ENCODE results near the gene SDK2. TPM values are rescaled to one million over a fixed set of nuclear protein-coding genes. Genes with fewer than 3 reads are reported as not detected.
"Not testable (repeated sequence)": the region's sequence is repeated elsewhere in the genome, so short reads cannot be mapped to it uniquely, and the experiment has no call there.

Gene SDK2
- total and polyA plus RNA-seq, 8 donors = 0.04 to 0.31 (median 0.17) TPM

DNA sequence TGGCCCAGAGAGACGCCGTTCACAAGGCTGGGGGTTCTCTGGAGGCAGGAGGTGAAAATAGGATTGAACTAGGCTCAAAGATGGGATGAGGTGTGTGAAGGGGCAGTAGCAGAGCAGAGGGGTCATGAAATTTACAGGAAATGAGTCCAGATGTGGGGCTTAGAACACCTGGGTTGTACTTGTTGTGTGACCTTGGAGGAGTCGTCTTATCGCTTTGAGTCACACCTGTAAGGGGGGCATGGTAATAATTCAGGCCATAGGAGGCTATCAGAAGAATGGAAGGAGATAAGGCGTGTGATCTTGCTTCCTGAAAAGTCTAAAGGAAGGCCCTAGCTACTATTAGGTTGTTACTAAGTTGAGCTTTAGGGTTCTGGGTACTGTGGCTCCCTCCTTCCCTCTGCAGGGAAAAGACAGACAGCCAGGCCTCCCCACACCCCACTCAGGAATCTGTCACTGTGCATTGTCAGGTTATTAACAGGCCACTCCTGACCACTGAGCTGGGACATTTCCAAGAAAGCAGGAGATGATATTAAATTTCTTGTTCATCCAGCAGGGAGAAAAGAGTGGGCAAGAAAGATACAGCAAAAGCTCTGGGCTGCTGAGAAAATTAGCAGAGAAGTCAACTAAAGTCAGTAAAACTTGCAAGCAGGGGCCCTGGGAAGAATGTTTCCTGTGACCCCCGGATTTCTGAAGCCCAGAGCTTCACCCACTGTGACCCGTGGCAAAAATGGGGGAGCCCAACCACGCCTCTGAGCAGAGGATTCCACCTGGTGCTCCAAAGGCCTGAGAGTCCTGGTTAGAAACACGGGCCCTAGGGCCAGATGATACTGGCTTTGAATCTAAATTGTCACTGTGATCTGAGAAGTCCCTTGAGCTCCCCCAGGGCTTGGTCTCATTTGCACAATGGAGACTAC, 326.5 kb downstream of the SDK2 start:
- ATAC-seq (peak in 2 of 4 donors; percentile 8 to 20), DNase-seq (no peak), FAIRE-seq (no peak)
- WGBS, 2 donors = 57% methylated on average over 9 of the region's 9 CpGs
- intact Hi-C loops (cut with DNase I) = loop anchor here in 1 of 3 donors (10.0 kb wide), 1 partner anchor 47 kb away; no protein-coding TSS in a partner anchor
- Histone ChIP-seq H3K27ac (no peak overlapping the region), H3K36me3 (no peaks in the 10 kb centered on the region), H3K4me3 (no peak overlapping the region), H3K4me1 (peaks cover 0 to 7% (median under 1%) of the 10 kb centered on the region in 3 donors), H3K9me3 (no peaks in the 10 kb centered on the region), H3K27me3 (no peaks in the 10 kb centered on the region)
- TF ChIP-seq, protein P1, sequence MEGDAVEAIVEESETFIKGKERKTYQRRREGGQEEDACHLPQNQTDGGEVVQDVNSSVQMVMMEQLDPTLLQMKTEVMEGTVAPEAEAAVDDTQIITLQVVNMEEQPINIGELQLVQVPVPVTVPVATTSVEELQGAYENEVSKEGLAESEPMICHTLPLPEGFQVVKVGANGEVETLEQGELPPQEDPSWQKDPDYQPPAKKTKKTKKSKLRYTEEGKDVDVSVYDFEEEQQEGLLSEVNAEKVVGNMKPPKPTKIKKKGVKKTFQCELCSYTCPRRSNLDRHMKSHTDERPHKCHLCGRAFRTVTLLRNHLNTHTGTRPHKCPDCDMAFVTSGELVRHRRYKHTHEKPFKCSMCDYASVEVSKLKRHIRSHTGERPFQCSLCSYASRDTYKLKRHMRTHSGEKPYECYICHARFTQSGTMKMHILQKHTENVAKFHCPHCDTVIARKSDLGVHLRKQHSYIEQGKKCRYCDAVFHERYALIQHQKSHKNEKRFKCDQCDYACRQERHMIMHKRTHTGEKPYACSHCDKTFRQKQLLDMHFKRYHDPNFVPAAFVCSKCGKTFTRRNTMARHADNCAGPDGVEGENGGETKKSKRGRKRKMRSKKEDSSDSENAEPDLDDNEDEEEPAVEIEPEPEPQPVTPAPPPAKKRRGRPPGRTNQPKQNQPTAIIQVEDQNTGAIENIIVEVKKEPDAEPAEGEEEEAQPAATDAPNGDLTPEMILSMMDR (IDR thresholded peaks at IDR 0.05) = no peak

DNA sequence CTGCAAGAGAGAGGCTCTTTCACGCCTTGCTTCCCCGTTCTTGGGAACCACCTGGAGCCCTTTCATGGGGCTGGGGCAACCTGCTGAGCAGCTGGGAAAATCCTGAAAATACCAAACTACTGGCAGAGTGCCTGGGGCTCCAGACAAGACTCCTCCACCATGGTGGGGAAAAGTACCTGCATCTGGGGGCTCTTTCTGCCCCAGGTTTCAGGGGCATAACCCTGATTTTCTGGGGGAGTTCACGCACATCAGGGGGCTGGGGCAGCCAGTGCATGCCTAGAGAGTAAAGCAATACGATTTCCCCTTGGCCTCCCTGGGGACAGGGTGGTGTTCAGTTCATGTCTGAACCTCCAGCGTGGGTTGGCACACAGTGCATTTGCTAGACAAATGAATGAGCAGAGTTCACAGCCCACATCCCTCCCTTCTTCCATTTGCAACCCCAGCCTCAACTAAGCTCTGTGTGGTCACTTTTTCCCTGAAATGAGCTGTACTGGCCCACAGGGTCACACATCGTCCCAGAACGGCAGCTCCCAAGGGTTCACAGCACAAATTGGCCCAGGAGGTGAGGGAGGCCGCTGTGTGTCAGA, 327.2 kb downstream of the SDK2 start:
- Histone ChIP-seq H3K4me1 (peaks cover 0 to 10% (median 6%) of the 10 kb centered on the region in 3 donors), H3K9me3 (no peaks in the 10 kb centered on the region), H3K27me3 (no peaks in the 10 kb centered on the region), H3K4me3 (no peak overlapping the region), H3K36me3 (no peaks in the 10 kb centered on the region), H3K27ac (no peak overlapping the region)
- 58 to 59% methylated on average over 8 of the region's 8 CpGs for WGBS, 2 donors
- intact Hi-C loops (cut with DNase I) = loop anchor here in 1 of 3 donors (10.0 kb wide), 1 partner anchor 48 kb away; no protein-coding TSS in a partner anchor
- ATAC-seq (peak in 3 of 4 donors; percentile 4 to 9 (median 5)), FAIRE-seq (no peak), DNase-seq (no peak)
- TF ChIP-seq, protein P1 (IDR thresholded peaks at IDR 0.05) = no peak

DNA sequence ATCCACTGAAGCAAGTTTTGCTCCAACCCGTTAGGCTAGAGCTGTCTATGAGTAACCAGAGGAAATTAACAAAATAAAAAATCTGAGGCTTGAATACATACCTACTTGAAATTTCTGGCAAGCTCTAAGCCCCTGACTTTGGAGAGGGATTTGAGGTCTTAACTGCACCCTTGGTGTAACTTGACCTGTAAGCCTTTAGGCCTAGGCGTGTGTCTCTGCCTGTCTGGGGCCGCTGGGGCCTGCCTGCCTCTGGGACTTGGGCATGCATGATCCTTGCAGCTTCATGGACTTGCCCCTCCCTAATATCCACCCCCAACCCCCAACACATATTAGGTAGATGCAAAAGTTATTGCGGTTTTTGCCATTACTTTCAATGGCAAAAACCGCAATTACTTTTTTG, 328.8 kb downstream of the SDK2 start:
- 55 to 57% methylated on average over 5 of the region's 5 CpGs for WGBS, 2 donors
- ATAC-seq = no peak
- intact Hi-C loops (cut with DNase I) = loop anchor here in 1 of 3 donors (10.0 kb wide), 1 partner anchor 49 kb away; no protein-coding TSS in a partner anchor
- H3K9me3 ChIP-seq = no peaks in the 10 kb centered on the region
- H3K36me3 ChIP-seq = no peaks in the 10 kb centered on the region
- H3K27ac ChIP-seq = no peak overlapping the region
- FAIRE-seq = no peak
- TF ChIP-seq, protein P1 (IDR thresholded peaks at IDR 0.05) = no peak
- DNase-seq = no peak
- H3K27me3 ChIP-seq = no peaks in the 10 kb centered on the region
- H3K4me3 ChIP-seq = no peak overlapping the region
- H3K4me1 ChIP-seq = peaks cover 0 to 10% (median 6%) of the 10 kb centered on the region in 3 donors

DNA sequence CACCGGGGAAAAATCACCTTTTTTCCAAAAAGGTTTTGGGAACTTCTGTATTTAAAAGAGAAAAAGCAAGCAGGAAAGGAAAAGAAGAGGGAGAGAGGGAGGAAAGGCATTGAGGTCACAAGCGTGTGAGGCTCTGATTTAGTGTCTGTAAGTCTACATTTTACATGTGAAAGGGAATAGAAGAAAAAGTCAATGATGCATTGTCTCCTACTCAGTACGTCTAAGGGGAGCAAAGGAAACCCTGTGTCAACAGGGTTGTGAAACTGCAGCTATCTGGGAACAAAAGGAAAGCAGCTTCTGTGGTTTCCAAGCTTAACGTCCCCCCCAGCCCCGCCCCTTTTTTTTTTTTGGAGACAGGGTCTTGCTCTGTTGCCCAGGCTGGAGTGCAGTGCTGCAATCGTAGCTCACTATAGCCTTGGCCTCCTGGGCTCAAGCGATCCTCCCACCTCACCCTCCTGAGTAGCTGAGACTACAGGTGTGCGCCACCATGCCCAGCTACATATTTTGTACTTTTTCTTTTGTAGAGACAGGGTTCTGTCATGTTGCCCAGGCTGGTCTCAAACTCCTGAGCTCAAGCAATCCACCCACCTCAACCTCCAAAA, 330.6 kb downstream of the SDK2 start:
- DNase-seq (no peak), FAIRE-seq (no peak), ATAC-seq (no peak)
- Histone ChIP-seq H3K9me3 (no peaks in the 10 kb centered on the region), H3K27me3 (no peaks in the 10 kb centered on the region), H3K36me3 (no peaks in the 10 kb centered on the region), H3K4me1 (peaks cover 6 to 10% (median 10%) of the 10 kb centered on the region in 3 donors), H3K27ac (no peak overlapping the region), H3K4me3 (no peak overlapping the region)
- intact Hi-C loops (cut with DNase I) = loop anchor here in 1 of 3 donors (10.0 kb wide), 1 partner anchor 51 kb away; no protein-coding TSS in a partner anchor
- 73 to 80% methylated on average over 8 of the region's 8 CpGs for WGBS, 2 donors
- TF ChIP-seq, protein P1 (IDR thresholded peaks at IDR 0.05) = no peak

DNA sequence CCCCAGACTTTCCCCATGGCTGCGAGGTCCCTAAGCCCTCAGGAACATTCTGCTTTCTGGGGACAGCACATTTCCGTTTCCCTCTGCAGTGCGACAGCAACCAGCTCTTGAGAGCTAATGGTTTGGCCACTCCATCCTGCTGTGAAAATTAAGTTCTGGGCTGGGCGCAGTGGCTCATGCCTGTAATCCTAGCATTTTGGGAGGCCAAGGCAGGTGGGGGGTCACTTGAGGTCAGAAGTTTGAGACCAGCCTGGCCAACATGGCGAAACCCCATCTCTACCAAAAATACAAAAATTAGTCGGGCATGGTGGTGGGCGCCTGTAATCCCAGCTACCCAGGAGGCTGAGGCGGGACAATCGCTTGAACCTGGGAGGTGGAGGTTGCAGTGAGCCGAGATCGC, 331.4 kb downstream of the SDK2 start:
- FAIRE-seq, H3K36me3 ChIP-seq, H3K27me3 ChIP-seq, ATAC-seq, DNase-seq, H3K9me3 ChIP-seq: not testable (repeated sequence)
- Histone ChIP-seq H3K27ac (peak overlapping the region; percentile 92 to 99 (median 96)), H3K4me1 (peaks cover 6 to 12% (median 10%) of the 10 kb centered on the region in 3 donors), H3K4me3 (peak overlapping the region in 1 of 4 donors; percentile 83)
- WGBS, 2 donors = 78 to 81% methylated on average over 11 of the region's 11 CpGs
- intact Hi-C loops (cut with DNase I) = loop anchor here in 1 of 3 donors (10.0 kb wide), 1 partner anchor 52 kb away; no protein-coding TSS in a partner anchor
